ENCODE measurements around the gene TMEM108. TPM values are rescaled to one million over a fixed set of nuclear protein-coding genes. Genes with fewer than 3 reads are reported as not detected.

Gene TMEM108
- total RNA-seq, 1 donor from 2014 or later, result 0.52 TPM

DNA sequence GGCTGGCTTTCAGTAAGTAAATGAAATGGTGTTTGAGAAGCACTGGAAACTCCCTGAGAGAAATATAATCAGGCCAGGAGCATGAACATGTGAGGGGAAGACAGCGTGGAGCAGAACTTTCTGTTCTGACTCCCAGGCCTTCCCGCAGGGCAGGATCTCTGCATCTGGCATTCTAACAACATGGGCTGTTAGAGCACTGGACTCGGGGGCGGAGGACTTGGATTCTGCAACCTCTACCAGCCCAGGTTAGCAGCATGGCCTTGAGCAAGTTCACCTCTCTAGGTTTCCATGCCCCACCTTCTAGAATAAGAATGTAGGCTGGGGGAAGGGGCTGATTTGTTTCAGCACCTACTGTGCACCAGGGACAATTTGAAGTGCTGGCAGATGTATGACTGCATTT lies 349.1 kb downstream of the TMEM108 start:
- intact Hi-C loops (cut with micrococcal nuclease), result no loop called here
- ATAC-seq (no peak), DNase-seq (no peak)

DNA sequence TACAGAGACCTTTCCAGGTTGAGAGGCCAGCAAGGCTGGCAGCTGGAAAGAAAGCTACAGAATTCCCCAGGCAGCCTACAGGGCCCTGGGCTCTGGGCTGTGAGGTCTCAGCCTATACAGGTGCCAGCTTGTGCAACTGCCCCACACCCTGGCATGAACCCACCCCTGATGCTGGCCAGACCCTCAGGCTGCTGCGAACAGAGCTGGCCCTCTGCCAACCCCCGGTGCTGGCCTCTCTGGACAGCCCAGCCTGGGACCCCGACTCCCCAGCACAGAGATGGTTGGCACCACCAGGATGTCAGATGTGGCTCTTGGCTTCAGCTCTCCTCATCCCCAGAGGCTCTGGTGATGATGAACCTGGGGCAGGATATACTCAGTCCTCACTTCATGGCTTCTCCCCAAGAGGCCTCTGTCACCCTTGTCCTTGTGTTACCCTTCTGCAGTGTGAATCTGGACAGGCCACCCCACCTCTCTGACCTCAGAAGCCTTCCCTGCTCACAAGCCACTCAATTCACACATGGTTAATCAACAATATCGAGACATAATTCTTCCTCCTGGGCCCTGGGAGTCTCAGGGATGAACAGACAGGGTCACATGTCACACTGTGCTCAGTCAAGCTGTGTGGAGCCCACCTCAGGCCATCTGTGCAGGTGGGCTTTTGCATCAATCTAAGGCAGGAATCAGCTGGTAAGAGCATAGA lies 350.7 kb downstream of the TMEM108 start:
- DNase-seq (no peak), ATAC-seq (no peak)
- intact Hi-C loops (cut with micrococcal nuclease), result no loop called here

GRCh38 chr3:133390715-133391114 lies 352.5 kb downstream of the TMEM108 start:
- ATAC-seq (no peak), DNase-seq (no peak)
- intact Hi-C loops (cut with micrococcal nuclease), result no loop called here

GRCh38 chr3:133393204-133393603 lies 355.0 kb downstream of the TMEM108 start:
- intact Hi-C loops (cut with micrococcal nuclease), result no loop called here

DNA sequence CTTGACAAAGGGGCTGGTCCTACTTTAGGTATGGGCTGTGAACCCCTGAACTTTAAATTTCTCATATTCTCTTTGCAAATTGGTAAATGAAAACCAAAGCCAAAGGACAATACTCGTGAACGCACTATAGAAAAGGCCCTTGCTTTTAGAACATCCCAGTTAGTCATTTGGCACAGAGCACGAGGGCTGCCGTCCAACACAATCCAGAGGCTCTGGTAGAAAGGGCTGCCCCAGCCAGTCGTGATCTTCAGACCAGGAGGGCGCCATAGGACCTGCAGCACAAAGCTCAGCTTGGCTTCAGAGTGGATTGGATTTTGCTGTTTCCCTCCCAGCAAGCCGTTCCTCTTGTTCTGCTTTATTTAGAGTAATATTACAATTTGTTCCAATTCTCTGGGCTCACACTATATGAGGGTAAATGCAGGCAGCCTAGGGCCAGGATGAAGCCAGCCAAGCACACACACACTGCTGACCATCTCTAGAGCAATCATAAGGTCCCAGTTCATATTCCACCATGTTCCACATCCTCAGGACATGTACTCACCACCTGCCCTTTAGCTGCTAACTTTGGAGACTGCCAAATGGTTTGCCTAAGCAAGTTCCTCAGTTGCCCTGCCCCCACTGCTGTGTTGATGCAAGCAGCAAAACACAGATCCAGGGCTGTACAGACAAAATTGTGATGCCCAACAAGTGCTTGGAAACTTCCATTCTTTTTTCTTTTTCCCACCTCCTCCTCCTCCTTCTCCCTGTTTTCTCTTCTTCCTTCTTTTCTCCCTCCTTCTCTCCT lies 355.7 kb downstream of the TMEM108 start:
- intact Hi-C loops (cut with micrococcal nuclease), result no loop called here
- ATAC-seq, result peak; percentile 90
- peak; percentile 64 for DNase-seq

More at GRCh38 chr3:133393204-133393603, 355.0 kb downstream of the TMEM108 start:
- no peak for DNase-seq
- peak; percentile 81 for ATAC-seq

DNA sequence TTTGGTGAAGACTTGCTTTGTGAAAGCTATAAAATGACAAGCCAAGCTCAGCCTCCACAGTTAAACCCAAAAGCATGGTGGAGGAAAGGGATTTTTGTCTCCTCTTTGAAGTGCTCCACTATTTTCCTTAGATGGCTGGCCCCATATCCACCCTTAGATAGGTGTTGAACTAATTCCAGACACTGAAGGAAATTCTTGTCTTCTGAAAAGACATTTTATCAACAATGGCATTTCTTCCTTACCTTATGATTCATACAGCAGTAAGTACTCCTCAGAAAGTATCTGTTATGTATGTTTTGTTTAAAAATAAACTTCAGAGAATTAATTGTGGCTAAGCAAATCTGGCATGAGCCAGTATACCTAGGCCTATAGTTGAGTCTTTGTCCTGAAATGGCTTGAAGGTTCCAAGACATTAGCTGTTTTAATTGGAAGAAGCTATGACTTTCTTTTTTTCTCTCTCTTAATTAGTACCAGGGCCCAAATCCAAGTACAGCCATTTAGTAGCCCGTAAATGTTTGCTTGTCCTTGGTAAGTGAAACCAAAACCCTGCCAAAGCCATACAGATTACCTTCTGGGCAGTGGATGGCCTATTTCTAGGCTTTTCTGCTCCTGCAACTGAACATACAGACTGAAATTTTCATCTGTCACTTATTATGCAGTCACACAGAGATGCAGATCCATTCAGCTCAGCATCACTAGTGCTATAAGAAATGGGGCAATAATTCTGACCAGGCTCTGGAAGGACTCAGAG lies 356.5 kb downstream of the TMEM108 start:
- DNase-seq (no peak), ATAC-seq (no peak)
- intact Hi-C loops (cut with micrococcal nuclease), result no loop called here

DNA sequence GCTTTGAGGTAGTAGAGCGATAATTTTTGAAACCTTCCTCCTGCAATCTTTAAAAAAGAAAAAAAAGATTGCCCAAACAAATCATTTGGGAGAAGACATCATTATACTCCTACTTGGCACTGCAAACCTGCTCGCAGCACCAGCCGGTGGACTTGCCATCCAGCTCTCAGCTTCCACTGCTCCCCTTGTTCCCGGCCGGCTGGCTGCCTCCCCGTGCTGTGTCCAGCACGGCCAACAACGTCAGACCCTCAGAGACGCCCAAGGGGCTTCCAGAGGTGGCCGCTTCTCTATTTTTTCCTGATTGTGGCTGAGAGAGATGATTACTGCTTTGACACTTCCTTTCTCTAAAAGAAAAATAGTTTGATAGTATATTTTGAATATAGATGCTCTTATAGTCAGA lies 358.7 kb downstream of the TMEM108 start:
- no peak for ATAC-seq
- intact Hi-C loops (cut with micrococcal nuclease), result no loop called here

DNA sequence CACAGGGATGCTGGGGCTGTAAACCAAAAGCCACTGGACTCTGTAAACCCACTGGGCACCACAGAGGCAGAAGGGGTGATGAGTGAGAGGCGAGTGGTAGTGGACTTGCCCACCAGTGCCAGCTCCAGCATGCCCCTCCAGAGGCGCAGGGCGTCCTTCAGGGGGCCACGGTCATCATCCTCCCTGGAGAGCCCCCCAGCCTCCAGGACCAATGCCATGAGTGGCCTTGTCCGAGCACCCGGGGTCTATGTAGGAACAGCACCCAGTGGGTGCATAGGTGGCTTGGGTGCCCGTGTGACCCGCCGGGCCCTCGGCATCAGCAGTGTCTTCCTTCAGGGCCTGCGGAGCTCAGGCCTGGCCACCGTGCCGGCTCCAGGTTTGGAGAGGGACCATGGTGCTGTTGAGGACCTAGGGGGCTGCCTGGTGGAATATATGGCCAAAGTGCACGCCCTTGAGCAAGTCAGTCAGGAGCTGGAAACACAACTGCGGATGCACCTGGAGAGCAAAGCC lies 361.9 kb downstream of the TMEM108 start, which contains the start of gene BFSP2:
BFSP2 (plus strand) TSS at position 51 of the 510 bp plus-strand sequence; CDS start at position 79, 28 bp downstream.
- no peak for DNase-seq
- no peak for ATAC-seq
- intact Hi-C loops (cut with micrococcal nuclease), result no loop called here

More for the DNA sequence above, 358.7 kb downstream of the TMEM108 start:
- DNase-seq, result no peak

- intact Hi-C loops (cut with micrococcal nuclease), result no loop called here
- DNase-seq (peak; percentile 43), ATAC-seq (peak; percentile 92)
These were observed 363.4 kb downstream of the TMEM108 start for GRCh38 chr3:133401374-133402135.

GRCh38 chr3:133404920-133405319 lies 366.7 kb downstream of the TMEM108 start:
- no peak for ATAC-seq
- no peak for DNase-seq
- intact Hi-C loops (cut with micrococcal nuclease), result no loop called here

- intact Hi-C loops (cut with micrococcal nuclease), result no loop called here
- DNase-seq, result no peak
- no peak for ATAC-seq
These were observed 370.2 kb downstream of the TMEM108 start for GRCh38 chr3:133408366-133408765.

DNA sequence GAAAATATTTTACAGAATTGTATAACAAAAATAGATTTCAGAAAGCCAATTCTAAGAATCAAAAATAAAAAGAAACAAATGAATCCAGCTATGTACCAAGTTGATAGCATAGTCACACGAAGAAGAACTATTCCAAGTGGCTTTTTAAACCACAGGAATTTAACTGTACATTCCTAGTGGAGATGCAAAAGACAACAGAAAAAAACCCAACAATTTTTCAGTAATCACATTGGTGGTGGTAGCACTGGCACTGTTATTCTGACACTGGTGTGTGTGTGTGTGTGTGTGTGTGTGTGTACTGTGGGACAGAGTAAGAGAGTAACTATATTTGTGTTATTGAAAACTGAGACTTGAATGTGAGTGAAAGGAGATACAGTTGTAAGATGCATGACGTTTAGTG lies 370.8 kb downstream of the TMEM108 start:
- DNase-seq (no peak), ATAC-seq (no peak)
- intact Hi-C loops (cut with micrococcal nuclease), result no loop called here

DNA sequence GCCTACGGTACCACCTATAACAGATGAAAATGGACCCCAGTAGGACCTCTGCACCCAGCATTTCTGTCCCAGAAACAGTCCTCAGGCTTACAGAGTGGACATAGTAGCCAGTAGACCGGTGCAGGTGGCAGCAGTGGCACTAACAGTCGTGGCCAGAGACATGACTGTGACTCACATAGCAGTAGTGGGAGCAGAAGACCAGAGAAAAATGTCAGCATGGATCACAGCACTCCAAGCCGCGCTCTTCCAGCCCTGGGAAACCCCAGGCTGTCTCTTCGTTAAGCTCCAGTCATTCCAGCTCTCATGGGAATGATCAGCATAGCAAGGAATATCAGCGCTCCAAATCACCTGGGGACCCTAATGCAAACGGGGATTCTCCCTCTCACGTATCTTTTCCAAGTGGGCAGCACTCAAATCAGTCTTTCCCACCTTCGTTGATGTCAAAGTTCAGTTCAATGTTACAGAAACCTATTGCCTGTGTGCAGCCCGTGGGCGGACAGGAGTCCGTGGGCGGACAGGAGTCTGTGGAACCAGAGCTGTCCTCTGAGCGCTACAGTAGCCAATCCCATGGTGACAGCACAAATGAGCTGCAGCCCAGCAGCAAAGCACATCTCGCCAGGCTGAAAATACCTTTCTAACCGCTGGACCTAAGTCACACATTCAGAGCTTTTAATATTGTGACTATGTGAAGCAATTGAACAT lies 372.2 kb downstream of the TMEM108 start:
- DNase-seq, result no peak
- ATAC-seq, result no peak
- intact Hi-C loops (cut with micrococcal nuclease), result no loop called here

DNA sequence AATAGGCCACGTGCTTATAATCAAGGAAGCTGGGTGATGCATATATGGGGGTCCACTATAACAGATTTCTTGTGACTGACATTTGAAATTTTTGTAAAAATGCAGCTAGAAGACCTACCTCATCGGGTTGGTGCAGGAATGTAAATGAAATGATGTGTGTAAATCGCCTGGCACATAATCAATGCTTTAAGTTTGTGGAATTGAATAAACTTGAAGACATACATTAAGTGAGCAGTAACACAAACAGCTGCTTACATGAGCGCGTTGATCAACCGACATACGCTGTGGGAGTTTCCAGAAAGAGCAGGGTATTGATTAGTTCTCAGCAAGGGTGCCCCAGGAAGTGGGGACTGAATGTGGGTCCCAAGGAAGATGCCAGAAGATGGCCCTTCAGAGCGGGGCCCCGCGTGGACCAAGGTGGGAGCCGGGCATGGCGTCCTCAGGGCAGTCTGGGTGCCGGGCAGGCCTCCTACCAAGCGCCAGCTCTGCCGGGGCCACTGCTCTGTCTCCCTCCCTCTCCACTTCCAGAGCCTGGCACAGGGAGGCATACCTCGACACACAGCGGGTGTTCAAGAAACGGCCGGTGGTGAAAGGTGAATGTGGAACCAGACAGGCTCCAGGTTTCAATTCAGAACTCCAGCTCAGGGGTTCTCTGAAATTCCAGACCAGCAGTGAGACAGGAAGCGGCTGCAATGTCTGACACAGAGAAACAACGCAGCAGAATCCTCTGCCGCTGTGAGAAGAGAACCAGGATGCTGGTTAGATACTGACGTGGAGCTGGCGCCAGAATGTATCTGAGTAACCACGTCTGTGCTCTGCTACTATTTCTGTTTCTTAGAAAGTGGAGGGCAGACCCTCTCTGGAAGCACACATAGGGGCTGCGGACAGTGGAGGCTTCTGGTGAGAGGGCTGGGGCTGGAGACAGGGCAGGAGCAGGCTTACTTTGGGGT lies 374.3 kb downstream of the TMEM108 start:
- ATAC-seq, result peak; percentile 50
- intact Hi-C loops (cut with micrococcal nuclease), result no loop called here
- peak; percentile 43 for DNase-seq

GRCh38 chr3:133413161-133414020 lies 375.2 kb downstream of the TMEM108 start:
- intact Hi-C loops (cut with micrococcal nuclease), result no loop called here
- ATAC-seq (peak; percentile 77), DNase-seq (no peak)

DNA sequence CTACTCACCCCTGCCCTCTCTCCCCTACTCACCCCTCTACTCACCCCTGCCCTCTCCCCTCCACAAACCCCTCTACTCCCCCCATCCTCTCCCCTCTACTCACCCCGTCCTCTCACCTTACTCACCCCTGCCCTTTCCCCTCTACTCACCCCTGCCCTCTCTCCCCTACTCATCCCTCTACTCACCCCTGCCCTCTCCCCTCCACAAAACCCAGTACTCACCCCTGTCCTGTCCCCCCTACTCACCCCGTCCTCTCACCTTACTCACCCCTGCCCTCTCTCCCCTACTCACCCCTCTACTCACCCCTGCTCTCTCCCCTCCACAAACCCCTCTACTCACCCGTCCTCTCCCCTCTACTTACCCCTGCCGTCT lies 375.8 kb downstream of the TMEM108 start:
- no peak for DNase-seq
- intact Hi-C loops (cut with micrococcal nuclease), result no loop called here
- ATAC-seq, result no peak
